Adrenal gland (tissue), 5 donors: Measurements from ENCODE around the gene TNS2.

Experiments
- POLR2A ChIP-seq, 2 donors: fragments of 450-650 bp; IDR thresholded peaks; one replicate each; pipeline ENCODE4 v1.6.1; 2017; ENCODE audit warnings: antibody characterized with exemption in 2 of 2, mild to moderate bottlenecking in 2 of 2, moderate library complexity in 1 of 2
- TF ChIP-seq, protein P1 (sequence below), 6 experiments: fragments of 450-650 bp in 4 of 6; fragments of 200-600 bp in 2 of 6; sonication (generic) in 1 of 6; IDR thresholded peaks; 1 replicate in 5 of 6; 2 replicates in 1 of 6; pipeline versions ENCODE4 v1.5.1 to v1.8.0; 2016 to 2021; ENCODE audit warnings: antibody characterized with exemption in 6 of 6, mild to moderate bottlenecking in 2 of 6, moderate library complexity in 1 of 6
- donor health status: DM: no; HTN: no; CAD: no.

DNA sequence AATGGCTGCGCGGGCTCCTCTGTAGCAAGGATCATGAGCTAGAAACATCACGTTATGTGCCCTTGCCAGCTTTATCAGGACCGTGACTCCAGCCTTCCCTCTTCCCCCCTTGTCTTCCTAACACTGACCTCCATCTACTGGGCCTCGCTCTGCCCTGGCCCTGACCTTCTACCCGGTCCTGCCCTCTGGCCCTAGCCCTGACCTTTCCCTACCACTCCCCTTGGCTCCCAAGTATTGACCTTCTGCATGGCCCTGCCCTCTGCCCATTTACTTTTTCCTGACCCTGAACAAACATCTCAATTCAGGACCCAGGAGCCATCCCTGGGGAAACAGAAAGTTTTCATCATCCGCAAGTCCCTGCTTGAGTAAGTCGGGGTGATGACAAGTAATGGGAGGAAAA, 55.4 kb downstream of the TNS2 start:
- TF ChIP-seq, protein P1, sequence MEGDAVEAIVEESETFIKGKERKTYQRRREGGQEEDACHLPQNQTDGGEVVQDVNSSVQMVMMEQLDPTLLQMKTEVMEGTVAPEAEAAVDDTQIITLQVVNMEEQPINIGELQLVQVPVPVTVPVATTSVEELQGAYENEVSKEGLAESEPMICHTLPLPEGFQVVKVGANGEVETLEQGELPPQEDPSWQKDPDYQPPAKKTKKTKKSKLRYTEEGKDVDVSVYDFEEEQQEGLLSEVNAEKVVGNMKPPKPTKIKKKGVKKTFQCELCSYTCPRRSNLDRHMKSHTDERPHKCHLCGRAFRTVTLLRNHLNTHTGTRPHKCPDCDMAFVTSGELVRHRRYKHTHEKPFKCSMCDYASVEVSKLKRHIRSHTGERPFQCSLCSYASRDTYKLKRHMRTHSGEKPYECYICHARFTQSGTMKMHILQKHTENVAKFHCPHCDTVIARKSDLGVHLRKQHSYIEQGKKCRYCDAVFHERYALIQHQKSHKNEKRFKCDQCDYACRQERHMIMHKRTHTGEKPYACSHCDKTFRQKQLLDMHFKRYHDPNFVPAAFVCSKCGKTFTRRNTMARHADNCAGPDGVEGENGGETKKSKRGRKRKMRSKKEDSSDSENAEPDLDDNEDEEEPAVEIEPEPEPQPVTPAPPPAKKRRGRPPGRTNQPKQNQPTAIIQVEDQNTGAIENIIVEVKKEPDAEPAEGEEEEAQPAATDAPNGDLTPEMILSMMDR (IDR thresholded peaks at IDR 0.05): no peak
- no peak for TF ChIP-seq POLR2A (IDR thresholded peaks at IDR 0.05)
